Stimulated activated CD8-positive, alpha-beta memory T cell treated with anti-CD3 and anti-CD28 coated beads, Interleukin-15, amount 100 ng/mL, for 1 hour (primary cell): ENCODE measurements around the gene PLCXD1.
"Not testable (repeated sequence)": the region's sequence is repeated elsewhere in the genome, so short reads cannot be mapped to it uniquely, and the experiment has no call there.

Experiments
- DNase-seq: peaks from one replicate; pipeline ENCODE4 v3.0.0-alpha.2; 2020; ENCODE audit warnings: low read depth

Gene PLCXD1

DNA sequence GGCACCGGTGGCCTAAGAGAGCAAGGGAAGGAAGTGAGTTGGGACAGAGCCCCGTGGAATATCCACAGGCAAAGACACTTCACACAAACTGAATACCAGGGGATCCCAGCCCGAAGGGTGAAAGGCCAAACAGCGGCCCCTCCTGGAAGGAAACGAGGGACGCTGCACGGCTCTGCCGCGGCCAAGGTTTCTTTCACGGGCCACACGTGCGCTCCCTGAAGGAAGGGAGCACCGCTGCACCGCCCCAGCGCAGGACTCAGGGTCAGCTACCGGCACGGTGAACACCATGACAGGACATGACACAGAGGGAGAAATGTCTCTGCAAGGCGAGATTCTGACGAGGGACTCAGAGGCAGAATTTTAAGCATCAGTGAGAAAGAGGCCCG is 69.0 kb downstream of the PLCXD1 start:
- no peak for DNase-seq

DNA sequence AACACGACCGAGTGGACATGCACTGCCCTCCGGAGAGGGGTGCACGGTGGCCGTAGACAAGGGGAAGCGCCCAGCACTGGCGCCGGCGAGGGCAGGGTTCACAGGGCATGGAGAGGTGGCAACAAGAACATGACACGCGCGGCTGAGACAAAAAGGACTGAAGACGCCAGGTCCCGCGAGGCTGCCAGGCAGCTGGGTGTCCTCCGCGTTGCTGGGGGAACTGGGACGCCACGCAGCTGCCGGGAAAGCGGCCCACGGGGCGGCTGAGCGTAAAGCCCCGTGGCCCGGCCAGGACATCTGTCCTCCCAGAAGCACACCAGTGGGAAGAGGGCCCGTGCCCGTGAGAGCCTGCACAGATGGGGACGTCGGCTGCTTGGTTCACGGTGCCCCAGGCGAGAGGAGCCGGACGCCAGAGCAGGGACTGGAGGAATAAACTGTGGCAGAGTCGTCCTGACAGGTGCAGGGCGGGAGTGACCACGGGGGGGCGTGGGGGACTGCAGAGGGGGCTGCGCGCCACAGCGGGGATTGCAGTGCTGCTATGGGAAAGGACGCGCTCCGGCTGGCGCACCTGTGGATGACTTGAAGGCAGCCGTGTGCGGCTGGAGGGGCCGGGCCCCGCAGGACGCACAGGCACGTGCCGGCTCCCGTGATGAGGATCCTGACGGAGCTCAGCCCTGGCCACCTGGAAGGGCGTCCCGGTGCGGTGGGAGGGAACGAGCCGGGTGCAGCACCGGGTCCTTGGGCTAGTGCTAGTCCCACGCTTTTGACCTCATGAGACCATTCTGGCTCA is 69.5 kb downstream of the PLCXD1 start:
- no peak for DNase-seq

DNA sequence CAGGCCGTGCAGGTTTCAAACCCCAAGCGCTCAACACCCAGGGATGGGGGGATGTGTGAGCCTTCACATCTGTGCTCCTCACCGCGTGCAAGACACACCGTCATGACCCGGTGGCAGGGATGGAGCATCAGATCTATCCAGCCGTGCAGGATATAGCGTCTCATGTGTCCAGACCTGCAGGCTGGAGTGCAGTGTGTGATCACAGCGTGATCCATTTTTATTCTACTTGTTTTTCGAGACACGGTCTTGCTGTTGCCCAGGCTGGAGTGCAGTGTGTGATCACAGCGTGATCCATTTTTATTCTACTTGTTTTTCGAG is 70.1 kb downstream of the PLCXD1 start:
- DNase-seq: not testable (repeated sequence)

DNA sequence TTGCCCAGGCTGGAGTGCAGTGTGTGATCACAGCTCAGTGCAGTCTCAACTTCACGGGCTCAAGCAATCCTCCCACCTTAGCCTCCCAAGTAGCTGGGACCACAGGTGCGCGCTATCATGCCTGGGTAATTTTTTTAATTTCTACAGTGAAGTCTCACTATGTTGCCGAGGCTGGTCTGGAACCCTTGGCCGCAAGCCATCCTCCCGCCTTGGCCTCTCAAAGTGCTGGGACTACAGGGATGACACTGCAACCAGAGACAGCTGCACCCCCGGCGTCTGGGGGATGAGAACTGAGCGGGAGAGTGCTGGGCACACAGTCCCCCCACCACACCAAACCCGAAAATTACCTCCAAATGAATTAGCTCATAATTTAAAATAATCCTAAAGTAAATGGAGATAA is 70.6 kb downstream of the PLCXD1 start:
- DNase-seq: no peak

DNA sequence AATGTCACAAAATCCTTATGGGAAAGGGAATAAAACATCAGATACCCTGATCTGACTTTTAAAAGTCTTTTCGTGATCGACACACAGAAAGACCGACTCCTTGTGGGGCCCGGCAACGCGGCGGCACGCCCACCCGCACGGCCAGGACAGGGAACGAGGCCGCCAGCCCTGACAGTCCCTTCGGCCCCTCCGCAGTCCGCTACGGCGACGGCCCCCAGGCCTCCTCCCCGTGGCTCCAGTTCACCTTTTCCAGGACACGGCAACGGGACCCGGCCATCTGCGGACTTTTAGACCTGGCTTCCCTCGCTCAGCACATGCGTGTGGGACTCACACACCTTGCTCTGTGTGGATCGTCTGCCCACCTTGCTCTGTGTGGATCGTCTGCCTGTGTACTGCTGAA is 71.0 kb downstream of the PLCXD1 start:
- no peak for DNase-seq

DNA sequence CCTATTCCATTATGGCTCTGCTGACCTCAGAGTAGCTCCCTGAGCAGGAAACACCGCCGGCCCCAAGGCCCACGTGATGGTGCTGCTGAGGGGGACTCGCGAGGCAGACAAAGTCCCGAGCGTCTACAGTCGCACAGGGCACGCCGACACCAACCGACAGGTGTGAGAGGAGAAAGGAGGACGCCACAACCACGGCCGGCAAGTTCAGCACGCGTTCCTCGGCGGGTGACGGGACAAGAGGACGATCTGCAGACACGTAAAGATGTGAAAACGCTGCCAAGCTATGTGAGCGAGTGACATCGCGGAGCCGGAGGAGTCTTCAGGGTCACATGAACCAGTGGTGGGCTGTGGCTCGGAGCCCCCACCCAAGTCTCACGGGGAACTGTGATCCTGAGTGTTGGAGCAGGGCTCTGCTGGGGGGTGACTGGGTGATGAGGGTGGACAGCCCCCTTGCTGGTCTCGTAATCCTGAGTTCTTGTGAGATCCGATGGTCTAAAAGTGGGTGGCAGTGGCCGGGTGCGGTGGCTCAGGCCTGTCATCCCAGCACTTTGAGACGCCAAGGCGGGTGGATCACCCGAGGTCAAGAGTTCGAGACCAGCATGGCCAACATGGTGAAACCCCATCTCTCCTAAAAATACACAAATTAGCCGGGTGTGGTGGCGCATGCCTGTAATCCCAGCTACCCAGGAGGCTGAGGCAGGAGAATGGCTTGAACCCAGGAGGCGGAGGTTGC is 71.6 kb downstream of the PLCXD1 start:
- DNase-seq: no peak
